HCT116 (cell line): ENCODE data around the gene CSNK1D. TPM values are rescaled to one million over a fixed set of nuclear protein-coding genes. Genes with fewer than 3 reads are reported as not detected.
A peak's percentile ranks its signal among the peaks of the same experiment; 100 is the strongest.

ENCODE experiments used
- ATAC-seq: fragments of 200-7000 bp; cut with Tn5 transposase; 2 replicates; pipeline ENCODE4 v1.9.1; 2020; ENCODE audit warnings: mild to moderate bottlenecking, moderate library complexity
- BruUV-seq: library from RNA; stranded (reverse); fragments of 400-500 nt; replicated peaks from 2 replicates; lab custom pipeline; 2021; lab: Mats Ljungman, UMichigan
- CTCF ChIA-PET: fragments of 300-600 bp; sonication (Branson Sonifier 250); formaldehyde crosslinking; loops from one replicate; lab custom pipeline; 2021; ENCODE audit warnings: antibody characterized with exemption; lab: Charles Lee
- POLR2A ChIA-PET: fragments of 300-600, 350-600 bp; sonication (Branson Sonifier 250); formaldehyde crosslinking; loops from one replicate; lab custom pipeline; 2021; ENCODE audit warnings: antibody characterized with exemption; lab: Charles Lee
- RAD21 ChIA-PET, 2 experiments: fragments of 300-600 bp; sonication (Branson Sonifier 250); formaldehyde crosslinking; loops; one replicate each; lab custom pipeline; 2023; ENCODE audit warnings: low total read pairs in 2 of 2; ENCODE audit not compliant: uncharacterized antibody in 2 of 2, unreplicated experiment in 2 of 2, low non-redundant PET in 1 of 2; lab: Charles Lee
- DNase-seq: peaks from one replicate; pipeline ENCODE4 v3.0.0-alpha.2; 2010; ENCODE audit warnings: low read depth, low spot score
- H2AFZ ChIP-seq: fragments of 200-600 bp; shearing (Covaris generic), sonication (generic); 2 replicates; pipeline ENCODE4 v1.6.1; 2017; ENCODE audit warnings: low read depth, mixed run types, mixed read lengths, antibody characterized with exemption, low read length; ENCODE audit not compliant: poor library complexity, severe bottlenecking
- H3K27ac ChIP-seq: 2 replicates; pipeline ENCODE4 v1.5.1; 2012; ENCODE audit warnings: low read depth, low read length
- H3K27me3 ChIP-seq: fragments of 200-600 bp; sonication (generic); 2 replicates; pipeline ENCODE4 v1.6.1; 2016; ENCODE audit warnings: mixed run types, low read length, mixed read lengths; ENCODE audit not compliant: insufficient read depth
- H3K36me3 ChIP-seq, 2 experiments: fragments of 200-500 bp in 1 of 2; fragments of 200-600 bp in 1 of 2; sonication (Bioruptor generic) in 1 of 2; sonication (generic) in 1 of 2; 2 replicates each; pipeline versions ENCODE4 v1.5.1 to v1.6.1; 2014 to 2016; ENCODE audit warnings: low read length in 2 of 2, inconsistent platforms in 1 of 2, mixed read lengths in 1 of 2, mixed run types in 1 of 2; ENCODE audit not compliant: insufficient read depth in 2 of 2, control insufficient read depth in 1 of 2
- H3K4me1 ChIP-seq, 2 experiments: fragments of 200-600 bp in 1 of 2; sonication (generic) in 1 of 2; 2 replicates each; pipeline versions ENCODE4 v1.5.1 to v1.6.1; 2012 to 2017; ENCODE audit warnings: low read length in 2 of 2, inconsistent platforms in 1 of 2, mild to moderate bottlenecking in 1 of 2, mixed read lengths in 1 of 2, mixed run types in 1 of 2, moderate library complexity in 1 of 2; ENCODE audit not compliant: insufficient read depth in 2 of 2, control insufficient read depth in 1 of 2
- H3K4me2 ChIP-seq: fragments of 200-600 bp; sonication (generic); 2 replicates; pipeline ENCODE4 v1.6.1; 2017; ENCODE audit warnings: mixed run types, low read length, mixed read lengths
- H3K4me3 ChIP-seq, 2 experiments: fragments of 200-600 bp in 1 of 2; sonication (generic) in 1 of 2; replicated peaks in 1 of 2; 2 replicates each; pipeline ENCODE4 v1.5.1; 2011 to 2016; ENCODE audit warnings: low read length in 2 of 2, control low read depth in 1 of 2, low read depth in 1 of 2, mild to moderate bottlenecking in 1 of 2, mixed read lengths in 1 of 2, mixed run types in 1 of 2
- H3K79me2 ChIP-seq: fragments of 200-600 bp; sonication (generic); 2 replicates; pipeline ENCODE4 v1.6.1; 2017; ENCODE audit warnings: mild to moderate bottlenecking, mixed run types, low read length, moderate library complexity, mixed read lengths; ENCODE audit not compliant: insufficient read depth
- H3K9ac ChIP-seq: fragments of 200-600 bp; sonication (generic); 2 replicates; pipeline ENCODE4 v1.6.1; 2016; ENCODE audit warnings: low read length, mixed read lengths
- H3K9me2 ChIP-seq: fragments of 200-600 bp; sonication (generic), shearing (Covaris generic); 2 replicates; pipeline ENCODE4 v1.6.1; 2017; ENCODE audit warnings: mixed run types, mild to moderate bottlenecking, moderate library complexity; ENCODE audit not compliant: insufficient read depth
- H3K9me3 ChIP-seq, 2 experiments: fragments of 200-500 bp in 1 of 2; fragments of 200-600 bp in 1 of 2; sonication (Bioruptor generic) in 1 of 2; sonication (generic) in 1 of 2; 2 replicates each; pipeline ENCODE4 v1.6.1; 2014 to 2017; ENCODE audit warnings: low read length in 2 of 2, mixed read lengths in 2 of 2, inconsistent platforms in 1 of 2, low read depth in 1 of 2, mild to moderate bottlenecking in 1 of 2, mixed run types in 1 of 2, moderate library complexity in 1 of 2; ENCODE audit not compliant: control insufficient read depth in 1 of 2, insufficient read depth in 1 of 2
- H4K20me1 ChIP-seq: fragments of 200-600 bp; sonication (generic), shearing (Covaris generic); 2 replicates; pipeline ENCODE4 v1.6.1; 2017; ENCODE audit warnings: mixed run types, mild to moderate bottlenecking, moderate library complexity; ENCODE audit not compliant: insufficient read depth
- CTCF ChIP-seq, 3 experiments: fragments of 200-600 bp in 1 of 3; sonication (generic) in 1 of 3; IDR thresholded peaks in 2 of 3; conservative IDR thresholded peaks in 1 of 3; 2 replicates each; pipeline ENCODE4 v1.5.1; 2012 to 2017; ENCODE audit warnings: low read depth in 2 of 3, low read length in 2 of 3, antibody characterized with exemption in 1 of 3, borderline replicate concordance in 1 of 3, control low read depth in 1 of 3, mild to moderate bottlenecking in 1 of 3, mixed read lengths in 1 of 3, mixed run types in 1 of 3, moderate library complexity in 1 of 3; ENCODE audit not compliant: insufficient read depth in 1 of 3
- MAX ChIP-seq: IDR thresholded peaks from 2 replicates; pipeline ENCODE4 v1.6.1; 2012
- POLR2AphosphoS5 ChIP-seq: IDR thresholded peaks from 2 replicates; pipeline ENCODE4 v1.6.1; 2011; ENCODE audit warnings: mild to moderate bottlenecking, low read depth, low read length, moderate library complexity
- SIN3A ChIP-seq: IDR thresholded peaks from 2 replicates; pipeline ENCODE4 v1.6.1; 2012; ENCODE audit warnings: low read depth
- YY1 ChIP-seq: IDR thresholded peaks from 2 replicates; pipeline ENCODE4 v1.6.1; 2011; ENCODE audit warnings: low read length, low read depth, moderate library complexity, mild to moderate bottlenecking; ENCODE audit not compliant: insufficient replicate concordance; ENCODE audit errors: extremely low read depth
- ZFX ChIP-seq: fragments of 450-650 bp; IDR thresholded peaks from 2 replicates; pipeline ENCODE4 v1.6.1; 2017
- ZNF274 ChIP-seq: fragments of 200-500 bp; sonication (Bioruptor generic); IDR thresholded peaks from 2 replicates; pipeline ENCODE4 v1.6.1; 2014; ENCODE audit warnings: mild to moderate bottlenecking, low read depth, low read length, inconsistent platforms
- intact Hi-C: fragments of 100-400 bp; cut with micrococcal nuclease; formaldehyde crosslinking; loops from 2 replicates; pipeline ENCODE4 v1.10.0; 2022
- total RNA-seq: library from RNA; stranded (reverse); gene quantifications from one replicate; pipeline ENCODE4 v1.2.1, GENCODE V29; 2021; ENCODE audit not compliant: unreplicated experiment

CSNK1D gene
- total RNA-seq, 1 experiment from 2014 or later, result 176 TPM

GRCh38 chr17:82230609-82231311 is 42.7 kb downstream of the CSNK1D start:
- RAD21 ChIA-PET, result interaction anchor here (0.6 to 1.9 kb wide), 2 partner anchors 10 to 25 kb away, joined by 4 to 6 read pairs; no protein-coding TSS in a partner anchor
- DNase-seq (no peak), ATAC-seq (peak; percentile 57)
- TF ChIP-seq MAX (no peak), CTCF (IDR thresholded peaks at IDR 0.05 in 2 of 3, conservative IDR thresholded peaks at IDR 0.05 in 1 of 3; ENCODE audit: borderline replicate concordance in 1 of 3, insufficient read depth in 1 of 3, low read depth in 2 of 3, low read length in 2 of 3) (peak in 2 of 3 experiments; percentile 38 to 54; a peak in 4 of 6 replicates), YY1 (peak; percentile 53), ZNF274 (no peak), SIN3A (no peak), POLR2AphosphoS5 (peak; percentile 86), ZFX (peak; percentile 48; the same call in 1 of the 2 replicates)
- intact Hi-C loops, result loop anchor here (1.0 kb wide), 1 partner anchor 25 kb away; no protein-coding TSS in a partner anchor
- Histone ChIP-seq H3K4me2 (peak overlapping the region; percentile 91), H2AFZ (no peak overlapping the region), H3K4me1 (peaks cover 55 to 81% of the 10 kb centered on the region in 2 experiments), H3K79me2 (peaks cover 73% of the 10 kb centered on the region), H3K27ac (peak overlapping the region; percentile 98), H3K36me3 (peaks cover 2 to 46% of the 10 kb centered on the region in 2 experiments; a peak in 2 of 4 replicates), H4K20me1 (peaks cover 28% of the 10 kb centered on the region; the same call in 1 of the 2 replicates), H3K4me3 (peak overlapping the region; percentile 99 to 100), H3K9me2 (no peaks in the 10 kb centered on the region), H3K9ac (peak overlapping the region; percentile 100), H3K9me3 (no peaks in the 10 kb centered on the region), H3K27me3 (no peaks in the 10 kb centered on the region)
- POLR2A ChIA-PET, result interaction anchor here (0.6 to 3.0 kb wide), 7 partner anchors 11 to 52 kb away, joined by 4 to 31 read pairs (median 13); partner anchors contain the start of gene CCDC57
- CTCF ChIA-PET, result no interaction called here
- no TSS peak for BruUV-seq
